Endothelial cell of umbilical vein (primary cell): Measurements from ENCODE around the gene CUX1. TPM values are rescaled to one million over a fixed set of nuclear protein-coding genes. Genes with fewer than 3 reads are reported as not detected.
"Not testable (repeated sequence)": the region's sequence is repeated elsewhere in the genome, so short reads cannot be mapped to it uniquely, and the experiment has no call there.

Source experiments
- BruUV-seq: library from RNA; stranded (reverse); fragments of 400-500 nt; replicated peaks from 2 replicates; lab custom pipeline; 2021; lab: Mats Ljungman, UMichigan
- CTCF ChIA-PET: fragments of 300-600, 350-600 bp; sonication (Branson Sonifier 250); formaldehyde crosslinking; loops from one replicate; lab custom pipeline; 2021; ENCODE audit warnings: antibody characterized with exemption, inconsistent platforms; lab: Charles Lee
- POLR2A ChIA-PET: fragments of 300-600, 350-600 bp; sonication (Branson Sonifier 250); formaldehyde crosslinking; loops from one replicate; lab custom pipeline; 2021; ENCODE audit warnings: antibody characterized with exemption, inconsistent platforms; lab: Charles Lee
- DNase-seq: peaks from one replicate; pipeline ENCODE4 v3.0.0-alpha.2; 2011; ENCODE audit warnings: low read depth, low spot score
- FAIRE-seq: peaks from 2 replicates; lab custom pipeline; 2011; peaks lifted over from hg19 to GRCh38; lab: Jason Lieb, UNC
- H2AFZ ChIP-seq: 2 replicates; pipeline ENCODE4 v1.6.0; 2012; ENCODE audit warnings: low read depth, low read length, control low read depth, inconsistent platforms
- H3K27ac ChIP-seq: 2 replicates; pipeline ENCODE4 v1.5.1; 2011; ENCODE audit warnings: low read depth, mild to moderate bottlenecking, control low read depth, low read length, moderate library complexity; ENCODE audit not compliant: insufficient read depth
- H3K27me3 ChIP-seq, 2 experiments: 2 replicates each; pipeline versions ENCODE4 v1.6.0 to v1.6.1; 2011; ENCODE audit warnings: low read length in 2 of 2, mixed read lengths in 1 of 2; ENCODE audit not compliant: control insufficient read depth in 2 of 2, insufficient read depth in 2 of 2
- H3K36me3 ChIP-seq, 2 experiments: 2 replicates in 1 of 2; 3 replicates in 1 of 2; pipeline ENCODE4 v1.5.1; 2011; ENCODE audit warnings: low read length in 2 of 2, mild to moderate bottlenecking in 1 of 2, moderate library complexity in 1 of 2; ENCODE audit not compliant: control insufficient read depth in 2 of 2, insufficient read depth in 2 of 2; ENCODE audit errors: extremely low read depth in 1 of 2
- H3K4me1 ChIP-seq: 3 replicates; pipeline ENCODE4 v1.5.1; 2011; ENCODE audit warnings: mild to moderate bottlenecking, low read length; ENCODE audit not compliant: control insufficient read depth, insufficient read depth; ENCODE audit errors: extremely low read depth
- H3K4me2 ChIP-seq: 2 replicates; pipeline ENCODE4 v1.6.1; 2011; ENCODE audit warnings: low read length, control low read depth, mixed read lengths; ENCODE audit not compliant: insufficient read depth
- H3K4me3 ChIP-seq, 3 experiments: fragments of 200-600 bp in 1 of 3; sonication (generic), shearing (Covaris generic) in 1 of 3; replicated peaks in 1 of 3; 2 replicates each; pipeline ENCODE4 v1.5.1; 2011 to 2016; ENCODE audit warnings: control low read depth in 3 of 3, low read length in 3 of 3, mild to moderate bottlenecking in 2 of 3, inconsistent platforms in 1 of 3, low read depth in 1 of 3, moderate library complexity in 1 of 3; ENCODE audit not compliant: insufficient read depth in 1 of 3
- H3K79me2 ChIP-seq: 2 replicates; pipeline ENCODE4 v1.6.0; 2012; ENCODE audit warnings: low read length, inconsistent platforms; ENCODE audit not compliant: control insufficient read depth, insufficient read depth
- H3K9ac ChIP-seq: replicated peaks from 2 replicates; pipeline ENCODE3; 2011; ENCODE audit warnings: low read length, control low read depth; ENCODE audit not compliant: insufficient read depth; ENCODE audit errors: extremely low read depth
- H3K9me1 ChIP-seq: replicated peaks from 3 replicates; pipeline ENCODE4 v1.6.0; 2011; ENCODE audit warnings: mild to moderate bottlenecking, low read length; ENCODE audit not compliant: control insufficient read depth, insufficient read depth; ENCODE audit errors: extremely low read depth
- H3K9me3 ChIP-seq: replicated peaks from 2 replicates; pipeline ENCODE4 v1.5.1; 2012; ENCODE audit warnings: low read length, inconsistent platforms; ENCODE audit not compliant: control insufficient read depth, insufficient read depth
- H4K20me1 ChIP-seq: replicated peaks from 2 replicates; pipeline ENCODE3; 2011; ENCODE audit warnings: mild to moderate bottlenecking, low read length; ENCODE audit not compliant: control insufficient read depth, insufficient read depth; ENCODE audit errors: extremely low read depth
- CTCF ChIP-seq, 2 donors: IDR thresholded peaks; 1 replicate in 1 of 2; 2 replicates in 1 of 2; pipeline ENCODE4 v1.5.1; 2011; ENCODE audit warnings: low read length in 2 of 2, mild to moderate bottlenecking in 2 of 2, moderate library complexity in 2 of 2, control low read depth in 1 of 2, inconsistent platforms in 1 of 2, low read depth in 1 of 2; ENCODE audit not compliant: insufficient read depth in 1 of 2; ENCODE audit errors: extremely low read depth in 1 of 2
- EZH2 ChIP-seq: IDR thresholded peaks from 2 replicates; pipeline ENCODE4 v1.6.1; 2012; ENCODE audit warnings: borderline replicate concordance, low read depth, mild to moderate bottlenecking, moderate library complexity, low read length, inconsistent platforms; ENCODE audit not compliant: severe bottlenecking
- FOS ChIP-seq: IDR thresholded peaks from 2 replicates; pipeline ENCODE4 v1.6.1; 2011; ENCODE audit warnings: mild to moderate bottlenecking, low read length, moderate library complexity, borderline replicate concordance; ENCODE audit not compliant: insufficient read depth
- GATA2 ChIP-seq: IDR thresholded peaks from 2 replicates; pipeline ENCODE4 v1.7.0; 2011; ENCODE audit warnings: low read depth, mild to moderate bottlenecking, moderate library complexity, mixed read lengths, low read length; ENCODE audit not compliant: insufficient read length, insufficient read depth
- JUN ChIP-seq: IDR thresholded peaks from 2 replicates; pipeline ENCODE4 v1.6.1; 2011; ENCODE audit warnings: borderline replicate concordance, low read depth; ENCODE audit not compliant: insufficient read length, insufficient read depth
- MAX ChIP-seq: IDR thresholded peaks from 2 replicates; pipeline ENCODE4 v1.6.1; 2011; ENCODE audit not compliant: insufficient read depth, insufficient read length
- MYC ChIP-seq: IDR thresholded peaks from one replicate; pipeline ENCODE4 v1.6.1; 2011; ENCODE audit warnings: mild to moderate bottlenecking, low read depth, low read length
- POLR2A ChIP-seq: IDR thresholded peaks from 2 replicates; pipeline ENCODE4 v1.6.1; 2012; ENCODE audit warnings: low read depth, mild to moderate bottlenecking, control low read depth, low read length
- POLR2AphosphoS5 ChIP-seq: IDR thresholded peaks from 2 replicates; pipeline ENCODE4 v1.6.1; 2012; ENCODE audit warnings: low read depth, mild to moderate bottlenecking, control low read depth, low read length, moderate library complexity; ENCODE audit not compliant: insufficient read depth
- dilution Hi-C: fragments of 300-500 bp; cut with MboI; formaldehyde crosslinking; loops from one replicate; pipeline ENCODE4 v1.15.0; 2019; ENCODE audit warnings: low sequenced_read_pairs; ENCODE audit not compliant: extremely low pct_ligation_motif_present
- intact Hi-C: fragments of 100-400 bp; cut with micrococcal nuclease; formaldehyde crosslinking; loops from one replicate; pipeline ENCODE4 v1.10.0; 2022
- polyA plus RNA-seq, 4 experiments: library from polyadenylated mRNA; depleted of rRNA in 3 of 4; stranded (reverse) in 3 of 4; unstranded in 1 of 4; fragments of >200 nt; gene quantifications; 2 replicates each; pipeline versions ENCODE4 v1.2.1 to v1.2.3, GENCODE V29; 2011 to 2012; ENCODE audit warnings: missing spikeins in 1 of 4
- total RNA-seq: library from RNA; stranded (reverse); gene quantifications from 2 replicates; pipeline ENCODE4 v1.2.3, GENCODE V29; 2021

Gene CUX1
- total and polyA plus RNA-seq, 2 donors (not counting 3 experiments of a cell fraction or from before 2014, with no cell fraction given): 13.8 to 49.8 TPM

- BruUV-seq, H3K4me2 ChIP-seq, H3K27ac ChIP-seq, CTCF ChIA-PET, H3K4me1 ChIP-seq, H2AFZ ChIP-seq, intact Hi-C loops, H3K9ac ChIP-seq, H3K9me1 ChIP-seq, H3K9me3 ChIP-seq, DNase-seq, H3K27me3 ChIP-seq, POLR2A ChIA-PET, H3K4me3 ChIP-seq, H3K36me3 ChIP-seq, FAIRE-seq, dilution Hi-C loops, H4K20me1 ChIP-seq: not testable (repeated sequence)
- H3K79me2 ChIP-seq: peaks cover 29% of the 10 kb centered on the region
These were observed 20.0 kb downstream of the CUX1 start for GRCh38 chr7:101837433-101837832.

- intact Hi-C loops (no loop called here), dilution Hi-C loops (no loop called here)
- H2AFZ ChIP-seq: no peak overlapping the region
- TF ChIP-seq MAX (no peak), EZH2 (no peak), POLR2AphosphoS5 (no peak), FOS (no peak), GATA2 (no peak), JUN (no peak), CTCF (IDR thresholded peaks at IDR 0.05; ENCODE audit: extremely low read depth in 1 of 2, insufficient read depth in 1 of 2, low read depth in 1 of 2, low read length in 2 of 2) (no peak), POLR2A (no peak), MYC (no peak)
- H3K9ac ChIP-seq: no peak overlapping the region
- no peak overlapping the region for H3K4me2 ChIP-seq
- DNase-seq (no peak), FAIRE-seq (no peak)
- H3K4me3 ChIP-seq: no peak overlapping the region
- no peaks in the 10 kb centered on the region for H3K36me3 ChIP-seq
- H3K79me2 ChIP-seq: peaks cover 28% of the 10 kb centered on the region
- H3K27ac ChIP-seq: no peak overlapping the region
- H3K4me1 ChIP-seq: no peaks in the 10 kb centered on the region
- POLR2A ChIA-PET: no interaction called here
- no peaks in the 10 kb centered on the region for H3K27me3 ChIP-seq
- no peaks in the 10 kb centered on the region for H3K9me1 ChIP-seq
- no TSS peak for BruUV-seq
- H3K9me3 ChIP-seq: no peaks in the 10 kb centered on the region
- peaks cover 4% of the 10 kb centered on the region for H4K20me1 ChIP-seq
- CTCF ChIA-PET: interaction anchor here (0.6 to 3.8 kb wide), 2 partner anchors 18 to 117 kb away, joined by 3 to 14 read pairs; no protein-coding TSS in a partner anchor
These were observed 21.5 kb downstream of the CUX1 start for GRCh38 chr7:101838837-101839483.
